CD4-positive, alpha-beta T cell (primary cell): ENCODE results near the gene SYT15. TPM values are rescaled to one million over a fixed set of nuclear protein-coding genes. Genes with fewer than 3 reads are reported as not detected.
A peak's percentile ranks its signal among the peaks of the same experiment; 100 is the strongest.

ENCODE experiments used
- ATAC-seq: fragments of 200-7000 bp; cut with Tn5 transposase; one replicate; pipeline ENCODE4 v1.10.0; 2022; ENCODE audit warnings: mild to moderate bottlenecking; ENCODE audit not compliant: poor library complexity
- CTCF ChIA-PET: fragments of 350-600 bp; sonication (Branson Sonifier 250); formaldehyde crosslinking; loops from one replicate; lab custom pipeline; 2021; ENCODE audit warnings: antibody characterized with exemption, inconsistent platforms; lab: Charles Lee
- POLR2A ChIA-PET: fragments of 350-600 bp; sonication (Branson Sonifier 250); formaldehyde crosslinking; loops from one replicate; lab custom pipeline; 2021; ENCODE audit warnings: antibody characterized with exemption, inconsistent platforms; lab: Charles Lee
- DNase-seq, 14 experiments: peaks; one replicate each; pipeline ENCODE4 v3.0.0-alpha.2; 2013 to 2020; ENCODE audit warnings: mixed read lengths in 2 of 14
- H3K27ac ChIP-seq, 2 donors: one replicate each; pipeline versions ENCODE4 v1.5.1 to v1.7.0; 2013; ENCODE audit warnings: low read length in 2 of 2, low read depth in 1 of 2, mild to moderate bottlenecking in 1 of 2
- H3K27me3 ChIP-seq, 2 experiments: 1 replicate in 1 of 2; 2 replicates in 1 of 2; pipeline versions ENCODE4 v1.6.1 to v1.7.0; 2013; ENCODE audit warnings: low read length in 2 of 2, control low read depth in 1 of 2, mild to moderate bottlenecking in 1 of 2, moderate library complexity in 1 of 2; ENCODE audit not compliant: insufficient read depth in 2 of 2, control insufficient read depth in 1 of 2
- H3K36me3 ChIP-seq: one replicate; pipeline ENCODE4 v1.6.1; 2013; ENCODE audit warnings: low read length, control low read depth; ENCODE audit not compliant: insufficient read depth
- H3K4me1 ChIP-seq: one replicate; pipeline ENCODE4 v1.6.1; 2013; ENCODE audit warnings: low read length, control low read depth; ENCODE audit not compliant: insufficient read depth
- H3K4me3 ChIP-seq: one replicate; pipeline ENCODE4 v1.5.1; 2013; ENCODE audit warnings: mild to moderate bottlenecking, low read length, moderate library complexity
- H3K9me3 ChIP-seq, 2 experiments: 1 replicate in 1 of 2; 2 replicates in 1 of 2; pipeline versions ENCODE4 v1.6.1 to v1.7.0; 2013; ENCODE audit warnings: low read length in 2 of 2, mild to moderate bottlenecking in 2 of 2, control low read depth in 1 of 2, moderate library complexity in 1 of 2; ENCODE audit not compliant: control insufficient read depth in 1 of 2, insufficient read depth in 1 of 2
- H3K27ac Mint-ChIP-seq: one replicate; pipeline ENCODE4 v1.8.0; 2020; ENCODE audit warnings: mixed read lengths
- H3K27me3 Mint-ChIP-seq: one replicate; pipeline ENCODE4 v1.8.0; 2021; ENCODE audit warnings: mixed read lengths
- H3K36me3 Mint-ChIP-seq: one replicate; pipeline ENCODE4 v1.8.0; 2021; ENCODE audit warnings: low read depth, mixed read lengths
- H3K4me1 Mint-ChIP-seq: one replicate; pipeline ENCODE4 v1.8.0; 2021; ENCODE audit warnings: low read depth, mixed read lengths
- H3K4me3 Mint-ChIP-seq: one replicate; pipeline ENCODE4 v1.8.0; 2020; ENCODE audit warnings: mild to moderate bottlenecking, mixed read lengths
- H3K9me3 Mint-ChIP-seq: one replicate; pipeline ENCODE4 v1.8.0; 2020; ENCODE audit warnings: mixed read lengths
- intact Hi-C, 2 experiments: fragments of 100-400 bp; cut with DNase I in 1 of 2; cut with micrococcal nuclease in 1 of 2; formaldehyde crosslinking; loops; one replicate each; pipeline versions ENCODE4 v1.15.1 to v1.9.0; 2023 to 2025; cut with DNase I, micrococcal nuclease
- total RNA-seq, 174 experiments: library from RNA in 2 of 174; stranded (reverse) in 2 of 174; gene quantifications; one replicate each; pipeline ENCODE4 v1.2.3 and lab custom pipeline; 2021 to 2026
- TF ChIP-seq, protein P1 (sequence below): fragments of 200-600 bp; IDR thresholded peaks from one replicate; pipeline ENCODE4 v1.8.0; 2022; ENCODE audit warnings: antibody characterized with exemption, mild to moderate bottlenecking

Gene SYT15
- total RNA-seq, 2 experiments from 2014 or later: 0.17 to 0.77 TPM

DNA sequence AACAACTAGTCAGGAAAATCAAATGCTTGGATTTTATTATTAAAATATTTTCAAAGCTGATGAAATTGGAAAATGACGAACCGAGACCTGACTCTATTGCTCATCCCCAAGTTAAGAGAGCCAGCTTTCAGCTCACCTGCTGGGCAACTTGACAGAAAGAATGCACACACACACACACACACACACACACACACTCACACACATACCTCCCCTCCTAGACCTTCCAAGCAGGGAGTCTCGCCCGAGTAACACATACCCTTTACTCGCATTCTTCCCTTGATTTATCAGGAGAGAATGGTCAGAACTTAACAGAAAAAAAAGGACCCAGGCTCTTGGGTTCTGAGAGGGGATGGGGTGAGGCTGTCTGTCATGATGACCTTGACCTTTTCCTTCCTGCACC is 41.6 kb upstream of the SYT15 start:
- H3K4me1 Mint-ChIP-seq: peaks cover 6% of the 10 kb centered on the region
- ChIA-PET POLR2A (no interaction called here), CTCF (no interaction called here)
- Histone ChIP-seq H3K27ac (no peak overlapping the region), H3K27me3 (peaks cover 36 to 42% of the 10 kb centered on the region in 2 experiments), H3K9me3 (peaks cover 0 to 5% of the 10 kb centered on the region in 2 experiments), H3K4me3 (no peak overlapping the region), H3K36me3 (no peaks in the 10 kb centered on the region), H3K4me1 (no peaks in the 10 kb centered on the region)
- H3K27ac Mint-ChIP-seq: no peak overlapping the region
- H3K27me3 Mint-ChIP-seq: peaks cover 45% of the 10 kb centered on the region
- TF ChIP-seq, protein P1, sequence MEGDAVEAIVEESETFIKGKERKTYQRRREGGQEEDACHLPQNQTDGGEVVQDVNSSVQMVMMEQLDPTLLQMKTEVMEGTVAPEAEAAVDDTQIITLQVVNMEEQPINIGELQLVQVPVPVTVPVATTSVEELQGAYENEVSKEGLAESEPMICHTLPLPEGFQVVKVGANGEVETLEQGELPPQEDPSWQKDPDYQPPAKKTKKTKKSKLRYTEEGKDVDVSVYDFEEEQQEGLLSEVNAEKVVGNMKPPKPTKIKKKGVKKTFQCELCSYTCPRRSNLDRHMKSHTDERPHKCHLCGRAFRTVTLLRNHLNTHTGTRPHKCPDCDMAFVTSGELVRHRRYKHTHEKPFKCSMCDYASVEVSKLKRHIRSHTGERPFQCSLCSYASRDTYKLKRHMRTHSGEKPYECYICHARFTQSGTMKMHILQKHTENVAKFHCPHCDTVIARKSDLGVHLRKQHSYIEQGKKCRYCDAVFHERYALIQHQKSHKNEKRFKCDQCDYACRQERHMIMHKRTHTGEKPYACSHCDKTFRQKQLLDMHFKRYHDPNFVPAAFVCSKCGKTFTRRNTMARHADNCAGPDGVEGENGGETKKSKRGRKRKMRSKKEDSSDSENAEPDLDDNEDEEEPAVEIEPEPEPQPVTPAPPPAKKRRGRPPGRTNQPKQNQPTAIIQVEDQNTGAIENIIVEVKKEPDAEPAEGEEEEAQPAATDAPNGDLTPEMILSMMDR: no peak
- H3K36me3 Mint-ChIP-seq: no peaks in the 10 kb centered on the region
- peak in 1 of 14 experiments; percentile 14 for DNase-seq
- intact Hi-C loops: no loop called here
- no peak for ATAC-seq
- H3K4me3 Mint-ChIP-seq: no peak overlapping the region
- no peaks in the 10 kb centered on the region for H3K9me3 Mint-ChIP-seq

DNA sequence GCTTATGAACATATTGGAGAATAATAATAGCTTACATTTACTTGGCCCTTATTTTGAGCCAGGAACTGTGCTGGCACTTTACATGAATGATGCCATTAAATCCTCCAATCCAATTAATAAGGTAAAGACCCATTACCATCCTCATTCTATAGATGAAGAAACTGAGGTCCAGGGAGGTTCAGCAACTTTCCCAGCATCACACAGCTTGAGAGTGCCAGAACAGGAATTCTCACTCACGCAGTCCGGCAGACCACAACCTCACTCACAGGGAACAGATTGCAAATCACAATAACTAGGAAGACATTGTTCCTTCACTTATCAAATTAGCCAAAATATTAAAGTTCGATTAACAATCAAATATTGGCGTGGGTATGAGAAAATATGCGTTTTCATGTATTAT is 40.8 kb upstream of the SYT15 start:
- no peaks in the 10 kb centered on the region for H3K36me3 Mint-ChIP-seq
- CTCF ChIA-PET: no interaction called here
- Histone ChIP-seq H3K27me3 (peaks cover 36 to 50% of the 10 kb centered on the region in 2 experiments), H3K36me3 (no peaks in the 10 kb centered on the region), H3K9me3 (peaks cover 0 to 5% of the 10 kb centered on the region in 2 experiments), H3K27ac (no peak overlapping the region), H3K4me1 (no peaks in the 10 kb centered on the region), H3K4me3 (no peak overlapping the region)
- H3K4me3 Mint-ChIP-seq: no peak overlapping the region
- no peak overlapping the region for H3K27ac Mint-ChIP-seq
- POLR2A ChIA-PET: no interaction called here
- H3K4me1 Mint-ChIP-seq: peaks cover 6% of the 10 kb centered on the region
- intact Hi-C loops: no loop called here
- DNase-seq (peak in 1 of 14 experiments; percentile 24), ATAC-seq (no peak)
- TF ChIP-seq, protein P1: no peak
- no peaks in the 10 kb centered on the region for H3K9me3 Mint-ChIP-seq
- peaks cover 54% of the 10 kb centered on the region for H3K27me3 Mint-ChIP-seq

DNA sequence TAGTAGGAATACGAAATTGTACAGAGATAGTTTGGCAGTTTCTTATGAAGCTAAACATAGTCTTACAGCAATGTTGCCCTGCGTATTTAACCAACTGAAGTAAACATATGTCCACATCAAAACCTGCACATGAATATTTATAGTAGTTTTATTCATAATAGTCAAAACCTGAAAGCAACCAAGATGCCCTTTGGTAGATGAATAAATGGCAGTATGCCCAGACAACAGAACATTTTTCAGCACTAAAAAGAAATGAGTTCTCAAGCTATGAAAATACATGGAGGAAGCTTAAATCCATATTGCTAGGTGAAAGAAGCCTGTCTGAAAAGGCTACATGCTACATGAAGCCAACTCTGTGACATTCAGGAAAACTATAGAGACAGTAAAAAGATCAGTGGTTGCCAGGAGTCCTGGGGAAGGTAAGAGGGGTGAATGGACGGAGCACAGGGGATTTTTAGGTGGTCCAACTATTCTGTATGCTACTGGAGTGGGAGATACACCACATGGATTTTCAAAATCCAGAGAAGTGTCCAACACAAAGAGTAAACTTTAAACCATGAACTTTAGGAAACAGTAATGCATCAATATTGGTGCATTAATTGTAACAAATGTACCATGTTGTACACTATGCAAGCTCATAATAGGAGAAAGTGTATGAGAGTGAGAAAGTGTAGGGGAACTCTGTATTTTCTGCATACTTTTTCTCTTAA is 40.1 kb upstream of the SYT15 start:
- no peaks in the 10 kb centered on the region for H3K36me3 ChIP-seq
- CTCF ChIA-PET: no interaction called here
- H3K9me3 Mint-ChIP-seq: no peaks in the 10 kb centered on the region
- H3K27ac Mint-ChIP-seq: no peak overlapping the region
- DNase-seq: no peak
- H3K27ac ChIP-seq: no peak overlapping the region
- TF ChIP-seq, protein P1: no peak
- H3K4me1 Mint-ChIP-seq: peaks cover 6% of the 10 kb centered on the region
- H3K4me1 ChIP-seq: no peaks in the 10 kb centered on the region
- H3K27me3 Mint-ChIP-seq: peaks cover 61% of the 10 kb centered on the region
- no peak for ATAC-seq
- peaks cover 36 to 55% of the 10 kb centered on the region in 2 experiments for H3K27me3 ChIP-seq
- intact Hi-C loops: no loop called here
- POLR2A ChIA-PET: no interaction called here
- no peak overlapping the region for H3K4me3 Mint-ChIP-seq
- H3K9me3 ChIP-seq: peaks cover 0 to 5% of the 10 kb centered on the region in 2 experiments
- H3K4me3 ChIP-seq: no peak overlapping the region
- no peaks in the 10 kb centered on the region for H3K36me3 Mint-ChIP-seq
